Stimulated activated CD4-positive, alpha-beta T cell treated with anti-CD3 and anti-CD28 coated beads, TNF-alpha, amount 100 ng/mL, for 4 hours (primary cell): ENCODE measurements around the gene TMEM178B.
"Not testable (repeated sequence)": the region's sequence is repeated elsewhere in the genome, so short reads cannot be mapped to it uniquely, and the experiment has no call there.

Experiments
- DNase-seq, 3 experiments: peaks; one replicate each; pipeline ENCODE4 v3.0.0-alpha.2; 2020; ENCODE audit warnings: low read depth in 3 of 3

TMEM178B gene

GRCh38 chr7:141142058-141142457 lies 68.2 kb downstream of the TMEM178B start:
- DNase-seq, result no peak

GRCh38 chr7:141144921-141145629 lies 71.2 kb downstream of the TMEM178B start:
- no peak for DNase-seq

- no peak for DNase-seq
Observed at GRCh38 chr7:141145630-141145982, 71.7 kb downstream of the TMEM178B start.

- DNase-seq, result no peak
Observed at GRCh38 chr7:141147482-141147881, 73.6 kb downstream of the TMEM178B start.

- DNase-seq, result no peak
Observed at GRCh38 chr7:141150465-141150864, 76.6 kb downstream of the TMEM178B start.

GRCh38 chr7:141151746-141152145 lies 77.9 kb downstream of the TMEM178B start:
- no peak for DNase-seq

- no peak for DNase-seq
Observed at GRCh38 chr7:141153231-141153630, 79.4 kb downstream of the TMEM178B start.

GRCh38 chr7:141154131-141154732 lies 80.4 kb downstream of the TMEM178B start:
- no peak for DNase-seq

GRCh38 chr7:141156407-141156806 lies 82.5 kb downstream of the TMEM178B start:
- no peak for DNase-seq

- no peak for DNase-seq
Observed at GRCh38 chr7:141157138-141157765, 83.4 kb downstream of the TMEM178B start.

- DNase-seq, result no peak
Observed at GRCh38 chr7:141158561-141158960, 84.7 kb downstream of the TMEM178B start.

GRCh38 chr7:141160246-141160860 lies 86.5 kb downstream of the TMEM178B start:
- DNase-seq, result no peak

- no peak for DNase-seq
Observed at GRCh38 chr7:141161550-141162535, 88.0 kb downstream of the TMEM178B start.

- no peak for DNase-seq
Observed at GRCh38 chr7:141165521-141165920, 91.7 kb downstream of the TMEM178B start.

GRCh38 chr7:141166926-141167325 lies 93.1 kb downstream of the TMEM178B start:
- DNase-seq, result no peak

- DNase-seq, result no peak
Observed at GRCh38 chr7:141167381-141167964, 93.6 kb downstream of the TMEM178B start.

- not testable (repeated sequence) for DNase-seq
Observed at GRCh38 chr7:141169157-141169556, 95.3 kb downstream of the TMEM178B start.

GRCh38 chr7:141175728-141176127 lies 101.9 kb downstream of the TMEM178B start:
- not testable (repeated sequence) for DNase-seq

GRCh38 chr7:141177120-141177519 lies 103.3 kb downstream of the TMEM178B start:
- not testable (repeated sequence) for DNase-seq

- DNase-seq, result no peak
Observed at GRCh38 chr7:141178486-141179135, 104.7 kb downstream of the TMEM178B start.

GRCh38 chr7:141181812-141182211 lies 107.9 kb downstream of the TMEM178B start:
- no peak for DNase-seq
